Measurements from ENCODE around the gene CLIC1. TPM values are rescaled to one million over a fixed set of nuclear protein-coding genes. Genes with fewer than 3 reads are reported as not detected.
"Not testable (repeated sequence)": the region's sequence is repeated elsewhere in the genome, so short reads cannot be mapped to it uniquely, and the experiment has no call there.

Gene CLIC1
- total RNA-seq, 1 donor from 2014 or later = 286 TPM

- TF ChIP-seq CTCF (IDR thresholded peaks at IDR 0.05) = no peak
- H3K27ac ChIP-seq = no peak overlapping the region
- DNase-seq (no peak), ATAC-seq (no peak)
- intact Hi-C loops (cut with DNase I) = no loop called here
- H3K4me1 ChIP-seq = no peaks in the 10 kb centered on the region
- H3K36me3 ChIP-seq = no peaks in the 10 kb centered on the region
- H3K4me3 ChIP-seq = peak overlapping the region; percentile 3
- no peaks in the 10 kb centered on the region for H3K27me3 ChIP-seq
- H3K9me3 ChIP-seq = no peaks in the 10 kb centered on the region
Measured at GRCh38 chr6:31710523-31711219, 25.7 kb downstream of the CLIC1 start.

GRCh38 chr6:31709157-31709556 lies 27.2 kb downstream of the CLIC1 start:
- DNase-seq = peak; percentile 77
- ATAC-seq; H3K27ac ChIP-seq; H3K9me3 ChIP-seq; H3K4me1 ChIP-seq; H3K36me3 ChIP-seq; H3K4me3 ChIP-seq; intact Hi-C loops (cut with DNase I); H3K27me3 ChIP-seq: not testable (repeated sequence)

GRCh38 chr6:31708224-31708623 lies 28.1 kb downstream of the CLIC1 start:
- H3K27me3 ChIP-seq = no peaks in the 10 kb centered on the region
- H3K4me3 ChIP-seq = no peak overlapping the region
- no peak for DNase-seq
- no peak for TF ChIP-seq CTCF (IDR thresholded peaks at IDR 0.05)
- H3K4me1 ChIP-seq = no peaks in the 10 kb centered on the region
- intact Hi-C loops (cut with DNase I) = no loop called here
- no peak overlapping the region for H3K27ac ChIP-seq
- no peak for ATAC-seq
- no peaks in the 10 kb centered on the region for H3K36me3 ChIP-seq
- no peaks in the 10 kb centered on the region for H3K9me3 ChIP-seq

- intact Hi-C loops (cut with DNase I) = no loop called here
- no peaks in the 10 kb centered on the region for H3K9me3 ChIP-seq
- no peak overlapping the region for H3K27ac ChIP-seq
- ATAC-seq (no peak), DNase-seq (no peak)
- H3K4me3 ChIP-seq = no peak overlapping the region
- no peaks in the 10 kb centered on the region for H3K4me1 ChIP-seq
- no peak for TF ChIP-seq CTCF (IDR thresholded peaks at IDR 0.05)
- no peaks in the 10 kb centered on the region for H3K36me3 ChIP-seq
- H3K27me3 ChIP-seq = no peaks in the 10 kb centered on the region
Measured at GRCh38 chr6:31707701-31708100, 28.6 kb downstream of the CLIC1 start.

GRCh38 chr6:31706599-31706998 lies 29.7 kb downstream of the CLIC1 start, which contains the start of gene LY6G6F:
TSS of gene LY6G6F (plus strand) at chr6:31706866. CDS start at chr6:31706907, 41 bp downstream.
- no peak for TF ChIP-seq CTCF (IDR thresholded peaks at IDR 0.05)
- DNase-seq (no peak), ATAC-seq (no peak)
- H3K27ac ChIP-seq = no peak within 1 kb of the TSS
- no peaks in the 10 kb centered on the region for H3K27me3 ChIP-seq
- no peaks in the 10 kb centered on the region for H3K36me3 ChIP-seq
- H3K4me1 ChIP-seq = peaks cover 6% of the 10 kb centered on the region
- no peak within 1 kb of the TSS for H3K4me3 ChIP-seq
- intact Hi-C loops (cut with DNase I) = no loop called here
- no peaks in the 10 kb centered on the region for H3K9me3 ChIP-seq

- intact Hi-C loops (cut with DNase I) = no loop called here
- no peak for DNase-seq
- Histone ChIP-seq H3K27me3 (no peaks in the 10 kb centered on the region), H3K4me3 (no peak overlapping the region), H3K4me1 (peaks cover 13% of the 10 kb centered on the region), H3K9me3 (no peaks in the 10 kb centered on the region), H3K27ac (no peak overlapping the region), H3K36me3 (no peaks in the 10 kb centered on the region)
- TF ChIP-seq CTCF (IDR thresholded peaks at IDR 0.05) = no peak
- ATAC-seq = no peak
Measured at GRCh38 chr6:31705931-31706330, 30.4 kb downstream of the CLIC1 start.
